GM12891 (cell line): Measurements from ENCODE around the gene BABAM2.

Experiments used
- PAX5 ChIP-seq: IDR thresholded peaks from 2 replicates; pipeline ENCODE4 v1.6.1; 2011; ENCODE audit warnings: low read length, moderate library complexity, mild to moderate bottlenecking; ENCODE audit not compliant: insufficient read depth, severe bottlenecking
- POLR2A ChIP-seq: IDR thresholded peaks from 2 replicates; pipeline ENCODE4 v1.6.1; 2011; ENCODE audit warnings: low read depth, low read length, control low read depth
- POLR2AphosphoS5 ChIP-seq: IDR thresholded peaks from 2 replicates; pipeline ENCODE4 v1.6.1; 2011; ENCODE audit warnings: low read depth, low read length, control low read depth
- TAF1 ChIP-seq: IDR thresholded peaks from 2 replicates; pipeline ENCODE4 v1.6.1; 2011; ENCODE audit warnings: low read depth, low read length, control low read depth

GRCh38 chr2:28286678-28287077 lies 396.1 kb downstream of the BABAM2 start:
- TF ChIP-seq POLR2A: no peak
- TF ChIP-seq PAX5: no peak
- no peak for TF ChIP-seq TAF1
- no peak for TF ChIP-seq POLR2AphosphoS5
